ENCODE results near the gene COL17A1.

DNA sequence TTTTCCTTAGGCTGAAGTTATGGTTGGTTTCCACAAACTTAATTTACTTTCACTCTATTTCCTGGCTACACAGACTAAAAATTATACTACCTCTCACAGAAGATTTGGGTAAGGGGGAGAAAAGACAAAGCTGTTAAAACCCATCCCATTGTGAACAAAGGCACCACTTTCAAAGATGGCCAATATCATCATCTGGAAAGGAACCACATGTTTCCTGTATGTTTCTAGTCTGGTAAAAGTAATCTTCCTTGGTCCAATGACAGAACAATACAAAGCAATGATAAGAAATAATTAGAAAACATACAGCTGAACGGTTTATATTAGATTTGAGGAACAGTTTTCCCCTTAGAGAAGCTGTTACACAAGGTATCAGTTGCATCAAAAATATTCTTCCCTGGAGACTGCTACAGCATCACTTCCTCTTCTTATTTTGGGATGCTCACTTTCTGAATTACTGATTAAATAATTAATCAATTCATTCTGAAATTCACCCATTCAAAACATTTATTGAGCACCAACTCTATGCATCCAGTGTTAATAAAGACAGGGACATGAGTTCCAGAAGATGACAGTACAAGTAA lies 27.8 kb upstream of the COL17A1 start:
- TF ChIP-seq, protein P1, sequence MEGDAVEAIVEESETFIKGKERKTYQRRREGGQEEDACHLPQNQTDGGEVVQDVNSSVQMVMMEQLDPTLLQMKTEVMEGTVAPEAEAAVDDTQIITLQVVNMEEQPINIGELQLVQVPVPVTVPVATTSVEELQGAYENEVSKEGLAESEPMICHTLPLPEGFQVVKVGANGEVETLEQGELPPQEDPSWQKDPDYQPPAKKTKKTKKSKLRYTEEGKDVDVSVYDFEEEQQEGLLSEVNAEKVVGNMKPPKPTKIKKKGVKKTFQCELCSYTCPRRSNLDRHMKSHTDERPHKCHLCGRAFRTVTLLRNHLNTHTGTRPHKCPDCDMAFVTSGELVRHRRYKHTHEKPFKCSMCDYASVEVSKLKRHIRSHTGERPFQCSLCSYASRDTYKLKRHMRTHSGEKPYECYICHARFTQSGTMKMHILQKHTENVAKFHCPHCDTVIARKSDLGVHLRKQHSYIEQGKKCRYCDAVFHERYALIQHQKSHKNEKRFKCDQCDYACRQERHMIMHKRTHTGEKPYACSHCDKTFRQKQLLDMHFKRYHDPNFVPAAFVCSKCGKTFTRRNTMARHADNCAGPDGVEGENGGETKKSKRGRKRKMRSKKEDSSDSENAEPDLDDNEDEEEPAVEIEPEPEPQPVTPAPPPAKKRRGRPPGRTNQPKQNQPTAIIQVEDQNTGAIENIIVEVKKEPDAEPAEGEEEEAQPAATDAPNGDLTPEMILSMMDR (optimal IDR thresholded peaks at IDR 0.05 in 1 of 3, IDR thresholded peaks at IDR 0.05 in 1 of 3, conservative IDR thresholded peaks at IDR 0.05 in 1 of 3; ENCODE audit: extremely low read depth in 1 of 3, insufficient read depth in 2 of 3, low read length in 3 of 3): no peak
- no peak for TF ChIP-seq EZH2 (IDR thresholded peaks at IDR 0.05; ENCODE audit: low read length)
